ENCODE measurements around the gene IGFBP2. TPM values are rescaled to one million over a fixed set of nuclear protein-coding genes. Genes with fewer than 3 reads are reported as not detected.

The IGFBP2 gene
- total RNA-seq, 4 donors from 2014 or later = 126 to 243 (median 153) TPM

DNA sequence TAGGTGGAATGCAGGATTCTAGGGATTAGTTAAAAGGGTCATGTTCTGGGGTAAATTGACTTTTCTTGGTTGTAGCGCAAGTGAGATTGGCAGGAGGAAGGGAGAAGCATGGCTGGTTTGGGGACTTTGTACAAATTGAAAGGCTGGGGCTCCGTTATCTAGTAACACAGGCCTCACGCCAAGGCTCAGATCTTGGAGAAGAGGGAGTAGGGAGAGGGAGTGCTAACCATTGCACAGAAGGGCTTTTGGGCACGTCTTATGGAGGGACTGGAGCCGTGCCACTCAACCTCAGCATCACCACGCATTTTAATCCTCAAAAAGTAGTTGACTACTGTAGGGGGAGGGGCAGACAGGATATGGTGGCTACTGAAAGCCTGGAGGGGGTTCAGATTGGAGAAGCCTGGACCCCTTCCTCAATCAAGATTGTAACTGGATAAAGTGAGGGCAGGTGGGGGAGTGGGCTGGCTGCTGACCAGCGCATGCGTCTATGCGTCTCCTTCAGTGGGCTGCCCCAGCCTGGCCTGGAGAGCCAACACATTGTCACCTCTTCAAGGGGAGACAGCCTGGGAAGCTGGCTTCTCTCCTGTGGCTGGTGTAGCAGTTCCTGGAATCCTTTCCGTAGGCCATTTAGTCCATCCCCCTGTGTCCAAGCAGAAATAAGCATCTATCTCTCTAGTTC lies 47.9 kb downstream of the IGFBP2 start:
- DNase-seq (ENCODE audit: low spot score) (peak; percentile 10), ATAC-seq (ENCODE audit: low FRiP score) (no peak)
- TF ChIP-seq CTCF (IDR thresholded peaks at IDR 0.05) = no peak

DNA sequence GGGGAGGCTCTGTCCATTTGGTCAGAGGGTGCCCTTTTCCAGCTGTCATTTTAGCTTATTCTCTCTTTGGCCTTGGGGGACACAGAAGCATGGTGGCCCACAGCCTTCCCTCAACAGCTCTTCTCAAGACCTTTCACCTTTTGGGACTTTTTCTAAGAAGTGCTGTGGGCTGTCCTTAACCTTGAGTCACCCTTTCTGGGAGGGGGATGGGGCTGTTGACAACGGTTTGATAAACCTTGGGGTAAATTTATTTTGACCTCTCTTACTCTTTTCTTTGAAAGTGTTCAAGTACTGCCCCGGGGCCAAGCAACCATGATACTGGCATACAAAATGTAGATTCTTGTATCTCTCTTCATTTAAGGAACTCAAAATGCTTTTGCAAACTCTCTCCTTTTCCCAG lies 48.5 kb downstream of the IGFBP2 start:
- no peak for TF ChIP-seq CTCF (IDR thresholded peaks at IDR 0.05)
- ATAC-seq (ENCODE audit: low FRiP score) (no peak), DNase-seq (ENCODE audit: low spot score) (peak; percentile 0)

- peak; percentile 88 for ATAC-seq (ENCODE audit: low FRiP score)
- DNase-seq (ENCODE audit: low spot score) = peak; percentile 54
- TF ChIP-seq CTCF (IDR thresholded peaks at IDR 0.05) = no peak
Observed at GRCh38 chr2:216683846-216684245, 50.6 kb downstream of the IGFBP2 start.

GRCh38 chr2:216685327-216685875 lies 52.2 kb downstream of the IGFBP2 start:
- DNase-seq (ENCODE audit: low spot score) = no peak

GRCh38 chr2:216687111-216687510 lies 53.9 kb downstream of the IGFBP2 start:
- ATAC-seq (ENCODE audit: low FRiP score) (no peak), DNase-seq (ENCODE audit: low spot score) (no peak)
- no peak for TF ChIP-seq CTCF (IDR thresholded peaks at IDR 0.05)

More at GRCh38 chr2:216685327-216685875, 52.2 kb downstream of the IGFBP2 start:
- no peak for ATAC-seq (ENCODE audit: low FRiP score)
- no peak for TF ChIP-seq CTCF (IDR thresholded peaks at IDR 0.05)

DNA sequence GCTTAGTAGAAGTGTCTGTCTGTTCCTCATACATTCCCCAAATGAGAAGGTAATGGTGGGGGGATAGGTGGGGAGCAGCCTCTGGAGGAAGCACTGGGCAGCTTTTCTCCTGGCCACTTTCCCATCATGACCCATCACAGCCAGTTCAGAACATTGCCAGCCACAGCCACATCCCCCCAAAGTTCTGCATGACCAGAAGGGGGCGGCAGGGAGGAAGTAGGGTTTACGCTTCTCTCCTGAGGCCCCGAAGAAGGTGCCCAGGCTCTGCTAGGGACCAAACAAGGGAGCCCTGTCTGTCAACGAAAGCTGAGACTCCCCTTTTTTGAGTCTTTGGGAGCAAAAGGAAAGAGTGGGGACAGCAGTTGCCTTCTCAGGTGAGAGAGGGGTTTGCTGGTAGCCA lies 54.4 kb downstream of the IGFBP2 start:
- DNase-seq (ENCODE audit: low spot score) (no peak), ATAC-seq (ENCODE audit: low FRiP score) (no peak)
- no peak for TF ChIP-seq CTCF (IDR thresholded peaks at IDR 0.05)

DNA sequence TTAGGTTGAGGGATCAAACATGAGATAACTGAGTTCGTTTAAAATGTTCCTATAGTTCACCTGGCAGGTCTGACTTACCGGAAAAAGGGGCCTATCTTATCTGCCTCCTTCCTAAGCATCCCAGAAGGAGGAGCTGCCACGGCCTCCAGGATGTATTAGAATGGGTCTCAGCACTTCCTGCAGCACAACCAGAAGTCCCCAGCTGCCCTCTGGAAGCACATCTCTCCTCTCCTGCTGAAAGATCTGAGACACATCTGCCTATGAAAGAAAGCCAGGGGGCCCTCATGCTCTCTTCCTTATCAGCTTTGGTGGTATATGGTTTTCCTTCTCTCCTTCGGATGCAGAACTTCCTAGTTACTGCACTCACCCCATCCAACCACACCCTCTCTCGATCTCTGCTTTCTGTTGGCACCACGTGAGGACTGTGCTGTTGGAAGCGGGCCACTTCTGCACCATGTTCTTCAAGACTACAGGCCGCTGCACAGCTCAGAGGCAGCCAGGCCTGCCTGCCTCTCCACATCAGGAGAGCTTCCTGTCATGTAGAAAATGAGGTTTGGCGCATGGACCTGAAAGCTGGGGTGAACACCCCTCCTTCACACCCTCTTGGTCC lies 55.6 kb downstream of the IGFBP2 start:
- DNase-seq (ENCODE audit: low spot score) (no peak), ATAC-seq (ENCODE audit: low FRiP score) (no peak)
- no peak for TF ChIP-seq CTCF (IDR thresholded peaks at IDR 0.05)
